Measurements from ENCODE around the gene DDX56.

- TF ChIP-seq POLR2A (IDR thresholded peaks at IDR 0.05): peak; percentile 86
- no peak for TF ChIP-seq CTCF (IDR thresholded peaks at IDR 0.05)
These were observed 8.3 kb upstream of the DDX56 start, which contains the start of gene TMED4 for GRCh38 chr7:44581879-44582603.
